Measurements from ENCODE around the gene SCTR.

Gene SCTR

GRCh38 chr2:119523952-119524694 lies at the start of gene SCTR:
SCTR (minus strand) TSS chr2:119524483; CDS start chr2:119524226, 257 bp downstream.
- no peak for DNase-seq (ENCODE audit: low read depth)

DNA sequence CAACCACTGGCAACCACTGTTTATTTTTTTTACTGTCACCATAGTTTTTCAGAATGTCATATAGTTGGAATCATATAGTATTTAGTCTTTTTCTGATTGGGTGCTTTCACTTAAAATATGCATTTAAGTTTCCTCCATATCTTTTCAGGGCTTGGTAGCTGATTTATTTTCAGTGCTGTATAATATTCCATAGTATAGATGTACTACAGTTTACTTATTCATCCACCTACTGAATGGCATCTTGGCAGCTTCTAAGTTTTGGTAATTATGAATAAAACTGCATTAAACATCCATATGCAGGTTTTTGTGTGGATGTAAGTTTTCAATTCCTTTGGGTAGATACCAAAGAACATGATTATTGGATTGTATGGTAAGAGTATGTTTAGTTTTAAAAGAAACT lies 43.0 kb upstream of the SCTR start:
- DNase-seq (ENCODE audit: low read depth), result no peak

DNA sequence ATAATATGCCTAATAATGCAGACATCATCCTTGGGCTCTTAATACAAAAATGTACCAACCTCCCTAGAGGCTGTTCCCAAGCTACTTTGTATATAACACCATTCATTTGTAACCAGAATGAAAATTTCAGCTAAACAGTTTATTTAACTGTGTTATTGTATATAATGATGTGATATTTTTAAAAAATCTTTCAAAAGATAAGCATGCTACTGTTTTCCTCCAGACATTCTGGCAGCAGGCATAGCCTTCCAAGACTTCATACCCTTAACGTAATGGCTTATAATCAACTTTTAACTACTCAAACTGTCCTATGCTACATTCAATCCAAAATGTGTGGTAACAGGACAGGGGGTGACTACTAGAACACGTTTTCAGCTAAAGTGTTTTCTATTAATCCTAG lies 41.2 kb upstream of the SCTR start:
- DNase-seq (ENCODE audit: low read depth), result no peak

GRCh38 chr2:119553687-119554344 lies 29.5 kb upstream of the SCTR start:
- no peak for DNase-seq (ENCODE audit: low read depth)

DNA sequence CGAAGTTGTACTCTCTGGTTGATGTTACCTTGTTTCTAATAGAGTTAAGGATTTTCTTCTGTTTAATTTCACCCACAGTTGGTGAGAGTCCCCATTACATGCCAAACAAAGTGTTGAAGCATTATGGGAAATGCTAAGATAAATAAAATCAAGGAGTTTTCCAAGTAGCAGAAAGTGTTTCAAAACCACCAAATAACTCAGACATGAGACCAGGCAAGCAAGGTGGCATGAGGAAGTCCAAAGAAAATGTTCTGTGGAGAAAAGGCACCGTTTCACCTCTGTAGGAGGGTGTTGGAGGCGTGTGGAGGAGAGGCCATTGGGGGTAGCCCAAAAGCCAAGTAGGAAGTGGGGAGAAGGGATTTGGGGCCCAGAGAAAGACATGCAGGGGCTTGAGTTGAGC lies 28.6 kb upstream of the SCTR start:
- no peak for DNase-seq (ENCODE audit: low read depth)

DNA sequence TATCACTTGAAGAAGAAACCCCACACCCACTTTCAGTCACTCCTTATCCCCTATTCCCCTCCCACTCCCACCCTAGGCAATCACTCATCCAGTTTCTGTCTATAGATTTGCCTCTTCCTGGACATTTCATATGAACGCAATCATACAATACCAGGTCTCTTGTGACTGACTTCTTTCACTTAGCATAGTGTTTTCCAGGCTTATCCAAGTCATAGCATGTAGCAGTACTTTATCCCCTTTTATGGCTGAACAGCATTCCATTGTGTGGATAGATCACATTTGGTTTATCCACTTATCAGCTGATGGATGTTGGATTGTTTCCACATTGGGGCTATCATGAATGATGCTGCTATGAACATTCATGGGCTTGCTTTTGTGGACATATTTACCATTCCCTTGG lies 26.6 kb upstream of the SCTR start:
- DNase-seq (ENCODE audit: low read depth), result no peak

DNA sequence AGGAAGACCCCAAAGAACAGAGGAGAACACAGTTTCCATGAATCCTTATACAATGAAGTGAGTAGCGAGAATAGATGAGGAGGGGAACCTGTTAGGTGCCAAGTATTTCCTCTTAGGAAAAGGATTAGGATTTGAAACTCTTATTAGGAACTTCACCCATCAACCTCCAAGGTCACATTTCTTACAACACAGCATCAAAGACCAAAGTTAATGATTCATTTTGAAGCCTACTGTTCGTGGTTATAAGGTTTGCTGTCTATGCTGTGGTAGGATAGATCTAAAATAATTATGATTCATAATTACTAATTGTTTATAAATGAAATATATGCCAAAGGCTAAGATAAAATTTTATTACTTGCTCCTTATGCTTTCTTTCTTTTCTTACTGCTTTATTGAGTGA lies 26.1 kb upstream of the SCTR start:
- no peak for DNase-seq (ENCODE audit: low read depth)

- no peak for DNase-seq (ENCODE audit: low read depth)
Measured at GRCh38 chr2:119549241-119549640, 25.0 kb upstream of the SCTR start.

GRCh38 chr2:119548516-119549120 lies 24.3 kb upstream of the SCTR start:
- no peak for DNase-seq (ENCODE audit: low read depth)

GRCh38 chr2:119546447-119546767 lies 22.1 kb upstream of the SCTR start:
- DNase-seq (ENCODE audit: low read depth), result no peak

DNA sequence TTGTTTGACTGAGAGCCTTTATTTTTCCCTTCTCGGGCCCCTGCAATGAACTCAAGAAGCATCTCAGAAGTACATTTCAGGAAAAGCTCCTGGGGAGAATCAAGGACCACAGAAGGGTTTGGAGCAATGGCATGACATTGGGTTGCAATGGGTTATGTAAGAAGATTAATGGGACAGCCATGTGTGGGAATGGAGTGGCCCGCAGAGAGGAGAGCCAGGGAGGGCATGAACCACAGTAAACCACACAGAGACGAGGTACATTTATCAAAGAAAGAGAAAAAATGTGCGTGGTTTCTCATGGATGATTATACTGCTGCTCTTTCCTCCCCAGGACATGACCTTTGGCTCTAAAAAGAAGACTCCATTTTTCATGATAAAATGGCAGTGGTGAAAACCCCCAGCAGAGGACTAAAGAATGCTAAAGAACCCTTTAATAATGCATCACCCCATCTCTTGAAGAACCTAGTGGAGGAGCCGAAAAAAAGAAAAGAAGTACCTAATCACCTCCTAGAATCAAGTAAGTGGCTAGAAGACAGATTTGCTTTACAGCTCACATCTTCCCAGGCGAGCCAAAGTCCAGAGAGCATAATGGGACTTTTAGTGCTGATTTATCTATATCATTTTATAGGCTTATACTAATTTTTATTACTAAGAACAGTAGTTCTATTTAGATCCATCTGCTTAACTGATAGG lies 21.6 kb upstream of the SCTR start:
- no peak for DNase-seq (ENCODE audit: low read depth)

DNA sequence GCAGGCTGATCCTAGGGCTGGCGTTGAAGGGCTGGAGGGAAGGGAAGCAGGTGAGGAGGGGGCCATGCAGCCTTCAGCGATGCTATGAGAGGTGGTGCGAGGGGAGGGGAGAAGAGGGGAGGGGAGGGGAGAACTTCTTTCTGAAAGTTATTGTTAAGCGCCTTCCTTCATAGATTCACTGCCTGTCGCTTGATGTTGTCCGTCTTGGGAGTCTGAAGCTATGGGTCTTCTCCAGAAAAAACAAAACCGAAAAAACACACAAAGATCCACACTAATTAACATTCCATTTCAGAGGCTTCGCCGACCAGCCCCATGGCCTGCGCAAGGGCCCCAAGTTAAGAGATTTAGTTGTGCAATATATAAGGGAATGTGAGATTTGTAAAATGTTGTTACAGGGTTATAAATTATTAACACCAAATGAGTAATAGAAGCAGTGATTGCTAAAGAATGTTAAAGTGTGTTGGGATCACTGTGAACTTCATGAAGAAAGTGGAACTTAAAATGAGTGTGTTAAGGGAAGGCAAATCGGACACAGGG lies 20.7 kb upstream of the SCTR start:
- DNase-seq (ENCODE audit: low read depth), result no peak

DNA sequence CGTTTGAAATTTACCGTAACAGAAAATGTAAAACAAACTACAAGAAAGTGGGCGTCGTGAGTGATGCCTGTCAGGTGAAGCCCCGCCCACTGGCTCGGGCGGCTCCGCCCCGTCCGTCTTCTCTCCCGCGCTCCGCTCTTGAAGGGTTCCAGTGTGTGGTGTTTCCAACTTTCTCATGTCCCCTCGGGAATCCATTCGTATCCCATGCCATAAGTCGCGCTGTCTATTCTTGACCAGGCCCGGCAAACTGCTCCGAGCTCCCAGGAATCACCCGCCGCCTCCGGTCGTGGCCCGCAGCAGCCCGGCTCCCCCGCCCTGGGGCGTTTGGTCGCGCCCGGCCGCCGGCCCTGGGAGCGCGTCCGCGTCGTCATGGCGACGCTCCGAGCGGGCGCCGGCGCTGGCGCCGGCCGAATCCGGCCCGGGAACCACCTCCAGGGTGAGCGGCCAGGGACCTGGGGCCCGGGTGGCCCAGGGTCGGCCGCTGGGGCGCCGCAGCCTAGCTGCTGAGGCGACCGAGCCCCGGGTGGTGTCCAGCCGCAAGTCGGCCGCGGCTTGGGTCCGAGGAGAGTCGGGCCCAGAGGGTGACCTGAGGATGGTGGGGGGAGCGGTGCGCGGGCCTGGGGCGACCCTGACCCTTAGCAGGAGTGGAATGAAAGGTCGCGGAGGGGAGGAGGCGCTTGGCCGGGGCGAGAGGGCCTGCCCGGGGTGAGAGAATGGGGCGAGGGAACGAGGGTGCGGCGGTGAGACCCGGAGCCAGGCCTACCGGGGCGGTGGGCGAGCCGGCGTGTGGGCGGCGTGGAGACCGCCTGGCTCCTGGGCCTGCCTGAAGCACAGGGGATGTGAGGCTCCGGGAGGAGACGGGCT lies 20.0 kb upstream of the SCTR start, which contains the start of gene CFAP221:
Gene CFAP221 (plus strand): TSS at position 375 of the 864 bp plus-strand sequence. CDS start 1,683 bp downstream, outside the sequence.
- DNase-seq (ENCODE audit: low read depth), result no peak

GRCh38 chr2:119541476-119541875 lies 17.2 kb upstream of the SCTR start:
- DNase-seq (ENCODE audit: low read depth), result no peak

- DNase-seq (ENCODE audit: low read depth), result no peak
Measured at GRCh38 chr2:119537792-119538191, 13.5 kb upstream of the SCTR start.

DNA sequence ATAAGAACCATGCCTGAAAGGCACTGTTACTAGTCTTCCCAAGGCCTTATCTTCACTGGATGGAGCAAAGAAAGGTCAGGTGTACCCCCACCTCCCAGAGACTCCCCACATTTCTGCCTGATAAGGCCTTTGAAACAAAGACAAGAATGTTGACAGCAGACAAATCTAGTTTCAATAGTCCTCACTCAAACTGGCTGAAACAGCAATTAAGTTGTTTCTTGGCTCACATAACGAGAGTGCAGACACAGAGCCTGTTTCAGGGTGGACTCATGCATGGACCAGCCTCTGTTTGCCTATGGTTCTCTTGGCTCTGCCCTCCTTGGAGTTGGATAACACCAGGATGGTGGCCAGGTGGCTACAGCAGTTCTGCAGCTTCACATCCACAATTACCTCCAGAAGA lies 12.4 kb upstream of the SCTR start:
- DNase-seq (ENCODE audit: low read depth), result no peak

- no peak for DNase-seq (ENCODE audit: low read depth)
Measured at GRCh38 chr2:119536211-119536610, 11.9 kb upstream of the SCTR start.

DNA sequence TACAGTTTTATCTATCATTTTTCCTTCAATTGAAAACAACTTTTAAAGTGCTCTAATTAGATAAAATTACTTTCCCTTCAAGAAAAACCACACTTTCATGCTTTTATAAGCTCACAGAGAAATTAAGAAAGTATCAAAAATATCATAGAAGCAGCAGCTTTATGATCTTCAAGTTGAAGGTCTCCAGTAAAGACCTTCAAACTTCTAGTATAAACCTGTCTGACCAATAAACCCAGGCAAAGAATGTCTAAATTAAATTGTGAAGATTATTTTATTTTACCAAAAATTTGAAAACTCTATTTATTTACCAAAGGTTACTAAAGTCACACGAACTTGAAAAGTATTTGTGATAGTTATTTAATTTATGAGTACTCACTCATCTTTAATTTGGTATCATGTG lies 9.3 kb upstream of the SCTR start:
- no peak for DNase-seq (ENCODE audit: low read depth)

DNA sequence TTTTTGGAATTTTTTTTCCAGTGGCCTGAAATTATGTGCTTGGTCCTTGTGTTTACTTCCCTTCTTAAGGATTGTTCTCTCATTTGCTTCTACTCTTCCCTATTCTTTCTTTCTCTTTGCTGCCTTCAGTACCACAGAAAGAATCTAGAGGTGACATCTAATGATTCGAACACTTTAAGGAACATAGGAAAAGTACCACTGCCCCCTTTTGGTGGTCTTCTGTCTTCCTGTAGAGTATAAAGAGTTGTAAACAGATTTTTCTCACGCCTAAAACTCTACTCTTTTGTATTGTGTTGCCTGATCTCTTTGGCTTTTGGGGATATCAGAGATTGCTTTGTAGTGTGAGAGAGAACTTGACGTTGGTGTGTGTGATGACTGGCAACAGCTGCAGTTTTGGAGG lies 7.0 kb upstream of the SCTR start:
- DNase-seq (ENCODE audit: low read depth), result no peak

DNA sequence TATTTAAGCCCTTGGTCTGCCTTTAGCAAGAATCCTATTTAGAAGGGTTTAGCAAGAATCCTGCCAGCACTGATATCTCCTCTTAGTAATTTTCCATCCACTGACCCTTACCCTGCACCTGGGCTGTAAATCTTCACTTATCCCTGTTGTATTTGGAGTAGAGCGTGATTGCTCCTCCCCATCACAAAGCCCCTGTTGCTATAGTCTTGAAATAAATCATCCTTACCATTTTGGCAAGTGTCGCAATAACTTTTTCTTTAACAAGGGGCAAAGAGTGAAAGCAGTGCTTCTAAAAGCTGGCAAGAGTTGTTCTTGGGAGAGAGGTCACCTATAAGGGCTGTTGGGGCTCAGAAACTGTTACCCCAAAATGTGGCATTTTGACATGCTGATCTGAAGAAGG lies 3.7 kb upstream of the SCTR start:
- DNase-seq (ENCODE audit: low read depth), result no peak

GRCh38 chr2:119525614-119526013 lies 1.3 kb upstream of the SCTR start:
- DNase-seq (ENCODE audit: low read depth), result no peak
